SK-N-SH treated with all-trans-retinoic acid at 6 μM for 48 hours (cell line): ENCODE data around the gene NHSL2.

Source experiments
- ATAC-seq: fragments of 200-7000 bp; cut with Tn5 transposase; 3 replicates; pipeline ENCODE4 v1.9.1; 2020; ENCODE audit warnings: mild to moderate bottlenecking, moderate library complexity
- ARNTL ChIP-seq: fragments of 450-650 bp; formaldehyde crosslinking; IDR thresholded peaks from 2 replicates; pipeline ENCODE4 v1.5.0; 2020; ENCODE audit warnings: low read depth, mild to moderate bottlenecking, moderate library complexity, borderline replicate concordance
- BACH2 ChIP-seq: fragments of 250-450 bp; sonication (Bioruptor Pico); IDR thresholded peaks from 2 replicates; pipeline ENCODE4 v1.9.0; 2021; ENCODE audit warnings: mild to moderate bottlenecking, borderline replicate concordance
- CREB5 ChIP-seq: fragments of 250-450 bp; sonication (Bioruptor Pico); IDR thresholded peaks from 2 replicates; pipeline ENCODE4 v1.5.1; 2020; ENCODE audit warnings: low read depth, mild to moderate bottlenecking, moderate library complexity
- CSDC2 ChIP-seq: fragments of 250-450 bp; sonication (Bioruptor Pico); IDR thresholded peaks from 2 replicates; pipeline ENCODE4 v1.5.0; 2020; ENCODE audit warnings: mild to moderate bottlenecking, moderate library complexity
- CSRNP3 ChIP-seq: fragments of 250-450 bp; sonication (Bioruptor Pico); IDR thresholded peaks from 2 replicates; pipeline ENCODE4 v1.5.1; 2021; ENCODE audit warnings: mild to moderate bottlenecking, moderate library complexity
- GLIS3 ChIP-seq: fragments of 250-450 bp; sonication (Bioruptor Pico); IDR thresholded peaks from 2 replicates; pipeline ENCODE4 v1.5.0; 2020; ENCODE audit warnings: mild to moderate bottlenecking, moderate library complexity
- ISL1 ChIP-seq: fragments of 250-450 bp; sonication (Bioruptor Pico); IDR thresholded peaks from 2 replicates; pipeline ENCODE4 v2.1.2; 2022; ENCODE audit warnings: mild to moderate bottlenecking, moderate library complexity
- PATZ1 ChIP-seq: fragments of 250-450 bp; sonication (Bioruptor Pico); IDR thresholded peaks from 2 replicates; pipeline ENCODE4 v1.8.0; 2020; ENCODE audit warnings: mild to moderate bottlenecking, moderate library complexity, borderline replicate concordance
- POU6F1 ChIP-seq: fragments of 250-450 bp; sonication (Bioruptor Pico); IDR thresholded peaks from 2 replicates; pipeline ENCODE4 v1.8.0; 2021; ENCODE audit warnings: low read depth, mild to moderate bottlenecking, moderate library complexity, borderline replicate concordance
- PPARA ChIP-seq: fragments of 250-450 bp; sonication (Bioruptor Pico); IDR thresholded peaks from 2 replicates; pipeline ENCODE4 v1.5.0; 2020; ENCODE audit warnings: mild to moderate bottlenecking, borderline replicate concordance
- RARB ChIP-seq: fragments of 250-450 bp; sonication (Bioruptor Pico); IDR thresholded peaks from 2 replicates; pipeline ENCODE4 v1.8.0; 2021; ENCODE audit warnings: mild to moderate bottlenecking, moderate library complexity
- SNAI2 ChIP-seq: fragments of 250-450 bp; sonication (Bioruptor Pico); IDR thresholded peaks from 2 replicates; pipeline ENCODE4 v1.5.0; 2020; ENCODE audit warnings: mild to moderate bottlenecking, moderate library complexity
- TCF4 ChIP-seq: fragments of 250-450 bp; sonication (Bioruptor Pico); IDR thresholded peaks from 2 replicates; pipeline ENCODE4 v1.8.0; 2021; ENCODE audit warnings: mild to moderate bottlenecking, moderate library complexity, borderline replicate concordance
- TOX ChIP-seq: fragments of 250-450 bp; sonication (Bioruptor Pico); IDR thresholded peaks from 2 replicates; pipeline ENCODE4 v1.8.0; 2021; ENCODE audit warnings: mild to moderate bottlenecking, moderate library complexity, borderline replicate concordance
- TSHZ2 ChIP-seq: fragments of 250-450 bp; sonication (Bioruptor Pico); IDR thresholded peaks from 2 replicates; pipeline ENCODE4 v1.5.0; 2020; ENCODE audit warnings: mild to moderate bottlenecking, moderate library complexity
- ZC3H10 ChIP-seq: fragments of 250-450 bp; sonication (Bioruptor Pico); IDR thresholded peaks from 2 replicates; pipeline ENCODE4 v1.5.1; 2021; ENCODE audit warnings: mild to moderate bottlenecking, moderate library complexity
- ZFP3 ChIP-seq: fragments of 250-450 bp; sonication (Bioruptor Pico); IDR thresholded peaks from 2 replicates; pipeline ENCODE4 v1.5.0; 2020; ENCODE audit warnings: mild to moderate bottlenecking, moderate library complexity
- ZFP30 ChIP-seq: fragments of 450-650 bp; formaldehyde crosslinking; IDR thresholded peaks from 2 replicates; pipeline ENCODE4 v1.5.0; 2022; ENCODE audit warnings: mild to moderate bottlenecking, moderate library complexity
- ZNF565 ChIP-seq: fragments of 450-650 bp; formaldehyde crosslinking; conservative IDR thresholded peaks from 2 replicates; pipeline ENCODE4 v1.5.0; 2020; ENCODE audit warnings: low read depth, mild to moderate bottlenecking, moderate library complexity
- ZNF70 ChIP-seq: fragments of 450-650 bp; formaldehyde crosslinking; IDR thresholded peaks from 2 replicates; pipeline ENCODE4 v1.5.0; 2020; ENCODE audit warnings: mild to moderate bottlenecking, moderate library complexity
- ZNF8 ChIP-seq: fragments of 450-650 bp; formaldehyde crosslinking; IDR thresholded peaks from 2 replicates; pipeline ENCODE4 v1.5.0; 2020; ENCODE audit warnings: mild to moderate bottlenecking, moderate library complexity

NHSL2 gene

GRCh38 chrX:72113461-72113860 is 202.8 kb downstream of the NHSL2 start (continued):
- no peak for TF ChIP-seq SNAI2 (CRISPR knock-in tag)
- TF ChIP-seq TCF4, result no peak

GRCh38 chrX:72114306-72114705 is 203.7 kb downstream of the NHSL2 start:
- ATAC-seq, result no peak

More at GRCh38 chrX:72114306-72114705, 203.7 kb downstream of the NHSL2 start:
- TF ChIP-seq ZFP30 (CRISPR knock-in tag) (no peak), GLIS3 (CRISPR knock-in tag) (no peak), ISL1 (no peak), CSDC2 (CRISPR knock-in tag) (no peak), POU6F1 (no peak), PATZ1 (CRISPR knock-in tag) (no peak), CREB5 (CRISPR knock-in tag) (no peak), ZFP3 (no peak), CSRNP3 (CRISPR knock-in tag) (no peak), BACH2 (no peak), TCF4 (no peak), ZNF70 (CRISPR knock-in tag) (no peak), RARB (CRISPR knock-in tag) (no peak), TSHZ2 (CRISPR knock-in tag) (no peak), ZNF8 (no peak), PPARA (CRISPR knock-in tag) (no peak), TOX (CRISPR knock-in tag) (no peak), ARNTL (CRISPR knock-in tag) (no peak), ZC3H10 (CRISPR knock-in tag) (no peak), ZNF565 (no peak)
